HG03469 (cell line): ENCODE results near the gene CNOT10.
"Not testable (repeated sequence)": the region's sequence is repeated elsewhere in the genome, so short reads cannot be mapped to it uniquely, and the experiment has no call there.

ENCODE experiments used
- ATAC-seq: cut with Tn5 transposase; IDR thresholded peaks from one replicate; pipeline ENCODE4 v1.9.1; 2021; ENCODE audit warnings: mild to moderate bottlenecking, moderate library complexity, moderate number of reproducible peaks; ENCODE audit not compliant: unreplicated experiment

CNOT10 gene

GRCh38 chr3:32751377-32751776 is 66.4 kb downstream of the CNOT10 start:
- ATAC-seq, result no peak

- no peak for ATAC-seq
Measured at GRCh38 chr3:32755761-32756160, 70.8 kb downstream of the CNOT10 start.

- ATAC-seq, result no peak
Measured at GRCh38 chr3:32757618-32758374, 72.8 kb downstream of the CNOT10 start.

- ATAC-seq, result no peak
Measured at GRCh38 chr3:32758375-32758753, 73.4 kb downstream of the CNOT10 start.

GRCh38 chr3:32759342-32759741 is 74.4 kb downstream of the CNOT10 start:
- no peak for ATAC-seq

- ATAC-seq, result no peak
Measured at GRCh38 chr3:32764481-32764880, 79.5 kb downstream of the CNOT10 start.

- no peak for ATAC-seq
Measured at GRCh38 chr3:32778389-32778788, 93.4 kb downstream of the CNOT10 start.

GRCh38 chr3:32780071-32780734 is 95.2 kb downstream of the CNOT10 start:
- ATAC-seq, result no peak

GRCh38 chr3:32780735-32781210 is 95.8 kb downstream of the CNOT10 start:
- peak; percentile 19 for ATAC-seq

GRCh38 chr3:32781211-32781968 is 96.4 kb downstream of the CNOT10 start:
- peak; percentile 78 for ATAC-seq

- not testable (repeated sequence) for ATAC-seq
Measured at GRCh38 chr3:32781969-32782270, 96.9 kb downstream of the CNOT10 start.

- ATAC-seq, result no peak
Measured at GRCh38 chr3:32782407-32782806, 97.4 kb downstream of the CNOT10 start.

- ATAC-seq, result no peak
Measured at GRCh38 chr3:32791833-32792232, 106.8 kb downstream of the CNOT10 start.

GRCh38 chr3:32794487-32795308 is 109.7 kb downstream of the CNOT10 start:
- ATAC-seq, result no peak

GRCh38 chr3:32796384-32796950 is 111.5 kb downstream of the CNOT10 start:
- ATAC-seq, result not testable (repeated sequence)

GRCh38 chr3:32797776-32798175 is 112.8 kb downstream of the CNOT10 start:
- no peak for ATAC-seq

GRCh38 chr3:32801440-32801839 is 116.5 kb downstream of the CNOT10 start:
- ATAC-seq, result not testable (repeated sequence)

- no peak for ATAC-seq
Measured at GRCh38 chr3:32813180-32813579, 128.2 kb downstream of the CNOT10 start.

GRCh38 chr3:32814361-32814760 is 129.4 kb downstream of the CNOT10 start:
- ATAC-seq, result no peak

- ATAC-seq, result no peak
Measured at GRCh38 chr3:32815841-32816438, 131.0 kb downstream of the CNOT10 start.
